CD14-positive monocyte (primary cell): ENCODE measurements around the gene HDAC4. TPM values are rescaled to one million over a fixed set of nuclear protein-coding genes. Genes with fewer than 3 reads are reported as not detected.

Experiments used
- DNase-seq, 3 donors: peaks; one replicate each; pipeline ENCODE4 v3.0.0-alpha.2; 2011 to 2022
- H2AFZ ChIP-seq: 2 replicates; pipeline ENCODE4 v1.6.0; 2012; ENCODE audit warnings: mild to moderate bottlenecking, low read depth, low read length, inconsistent platforms; ENCODE audit not compliant: insufficient read depth, poor library complexity, severe bottlenecking
- H3K27ac ChIP-seq, 2 donors: 1 replicate in 1 of 2; 2 replicates in 1 of 2; pipeline ENCODE4 v1.5.1; 2012 to 2013; ENCODE audit warnings: low read length in 2 of 2, control low read depth in 1 of 2, inconsistent platforms in 1 of 2, low read depth in 1 of 2, mild to moderate bottlenecking in 1 of 2
- H3K27me3 ChIP-seq, 2 donors: one replicate each; pipeline versions ENCODE4 v1.6.0 to v1.6.1; 2011 to 2013; ENCODE audit warnings: low read length in 2 of 2; ENCODE audit not compliant: control insufficient read depth in 2 of 2, insufficient read depth in 2 of 2
- H3K36me3 ChIP-seq, 2 donors: replicated peaks in 1 of 2; 1 replicate in 1 of 2; 2 replicates in 1 of 2; pipeline versions ENCODE4 v1.5.1 to v1.6.1; 2012 to 2013; ENCODE audit warnings: low read length in 2 of 2, control low read depth in 1 of 2, inconsistent platforms in 1 of 2, mild to moderate bottlenecking in 1 of 2; ENCODE audit not compliant: insufficient read depth in 2 of 2, control insufficient read depth in 1 of 2
- H3K4me1 ChIP-seq, 2 donors: 1 replicate in 1 of 2; 2 replicates in 1 of 2; pipeline versions ENCODE4 v1.5.1 to v1.6.1; 2012 to 2013; ENCODE audit warnings: low read length in 2 of 2, control low read depth in 1 of 2, inconsistent platforms in 1 of 2, mild to moderate bottlenecking in 1 of 2, moderate library complexity in 1 of 2; ENCODE audit not compliant: insufficient read depth in 2 of 2, control insufficient read depth in 1 of 2
- H3K4me2 ChIP-seq: replicated peaks from 2 replicates; pipeline ENCODE3; 2012; ENCODE audit warnings: low read length, moderate library complexity, mild to moderate bottlenecking; ENCODE audit not compliant: poor library complexity, severe bottlenecking; ENCODE audit errors: extremely low read depth
- H3K4me3 ChIP-seq, 3 experiments: fragments of 200-600 bp in 1 of 3; sonication (generic) in 1 of 3; replicated peaks in 1 of 3; 1 replicate in 2 of 3; 2 replicates in 1 of 3; pipeline ENCODE4 v1.5.1; 2011 to 2013; ENCODE audit warnings: low read length in 3 of 3, mild to moderate bottlenecking in 3 of 3, control low read depth in 2 of 3, low read depth in 2 of 3, inconsistent platforms in 1 of 3, moderate library complexity in 1 of 3
- H3K79me2 ChIP-seq: 2 replicates; pipeline ENCODE4 v1.6.0; 2012; ENCODE audit warnings: mild to moderate bottlenecking, control low read depth, inconsistent platforms, low read length, moderate library complexity; ENCODE audit not compliant: insufficient read depth
- H3K9ac ChIP-seq: 2 replicates; pipeline ENCODE4 v1.6.0; 2017; ENCODE audit warnings: low read length, mild to moderate bottlenecking; ENCODE audit not compliant: insufficient read depth, poor library complexity, severe bottlenecking
- H3K9me3 ChIP-seq, 2 donors: replicated peaks in 1 of 2; 1 replicate in 1 of 2; 2 replicates in 1 of 2; pipeline versions ENCODE4 v1.5.1 to v1.6.1; 2012 to 2013; ENCODE audit warnings: low read length in 2 of 2, control low read depth in 1 of 2; ENCODE audit not compliant: control insufficient read depth in 1 of 2, insufficient read depth in 1 of 2
- H4K20me1 ChIP-seq: 2 replicates; pipeline ENCODE4 v1.6.0; 2012; ENCODE audit warnings: mild to moderate bottlenecking, low read length, control low read depth, moderate library complexity; ENCODE audit not compliant: insufficient read depth
- H3K27ac Mint-ChIP-seq, 7 donors: one replicate each; pipeline ENCODE4 v1.8.0; 2020; ENCODE audit warnings: mild to moderate bottlenecking in 7 of 7, mixed read lengths in 7 of 7, moderate library complexity in 6 of 7, inconsistent platforms in 2 of 7
- H3K27me3 Mint-ChIP-seq, 3 donors: one replicate each; pipeline ENCODE4 v1.8.0; 2021 to 2022; ENCODE audit warnings: low read depth in 3 of 3, mild to moderate bottlenecking in 3 of 3, mixed read lengths in 3 of 3, moderate library complexity in 3 of 3, inconsistent platforms in 1 of 3
- H3K36me3 Mint-ChIP-seq, 2 donors: one replicate each; pipeline ENCODE4 v1.8.0; 2020; ENCODE audit warnings: mixed read lengths in 2 of 2, inconsistent platforms in 1 of 2, mild to moderate bottlenecking in 1 of 2
- H3K4me1 Mint-ChIP-seq: one replicate; pipeline ENCODE4 v1.8.0; 2020; ENCODE audit warnings: mild to moderate bottlenecking, mixed read lengths
- H3K4me3 Mint-ChIP-seq, 2 donors: one replicate each; pipeline ENCODE4 v1.8.0; 2020; ENCODE audit warnings: mild to moderate bottlenecking in 2 of 2, mixed read lengths in 2 of 2, moderate library complexity in 1 of 2
- H3K9me3 Mint-ChIP-seq, 7 donors: one replicate each; pipeline ENCODE4 v1.8.0; 2020 to 2022; ENCODE audit warnings: mixed read lengths in 7 of 7, mild to moderate bottlenecking in 6 of 7, moderate library complexity in 6 of 7, inconsistent platforms in 2 of 7
- WGBS: methylation state at CpG from one replicate; pipeline ENCODE4 v1.1.5; 2013; ENCODE audit warnings: missing lambda C conversion rate; ENCODE audit not compliant: insufficient coverage; 5-methylcytosine and 5-hydroxymethylcytosine counted together
- intact Hi-C, 2 donors: fragments of 100-400 bp; cut with micrococcal nuclease; formaldehyde crosslinking; loops; one replicate each; pipeline versions ENCODE4 v1.15.0 to v1.15.1; 2023
- polyA plus RNA-seq, 3 donors: library from polyadenylated mRNA; depleted of rRNA in 1 of 3; unstranded in 2 of 3; stranded (reverse) in 1 of 3; fragments of 300-500 nt in 2 of 3; fragments of >200 nt in 1 of 3; fragmentation: Illumina TruSeq in 2 of 3; gene quantifications; 1 replicate in 2 of 3; 2 replicates in 1 of 3; pipeline ENCODE4 v1.2.3, GENCODE V29; 2012 to 2021
- TF ChIP-seq, protein P1 (sequence below): fragments of 200-600 bp; IDR thresholded peaks from one replicate; pipeline ENCODE4 v1.8.0; 2022; ENCODE audit warnings: antibody characterized with exemption, mild to moderate bottlenecking

Gene HDAC4
- polyA plus RNA-seq, 3 donors, result 3.3 to 23.0 (median 4.5) TPM

GRCh38 chr2:239165206-239165831 is 235.5 kb downstream of the HDAC4 start:
- Histone ChIP-seq H3K4me2 (no peak overlapping the region), H3K79me2 (peaks cover 45% of the 10 kb centered on the region), H3K36me3 (peaks cover 87 to 100% of the 10 kb centered on the region in 2 donors), H3K9me3 (no peaks in the 10 kb centered on the region), H3K9ac (no peak overlapping the region), H3K27me3 (no peaks in the 10 kb centered on the region), H3K4me3 (no peak overlapping the region), H3K27ac (peak overlapping the region in 1 of 2 donors; percentile 57), H2AFZ (no peak overlapping the region), H4K20me1 (peaks cover 21% of the 10 kb centered on the region), H3K4me1 (no peaks in the 10 kb centered on the region)
- H3K4me1 Mint-ChIP-seq, result peaks cover 7% of the 10 kb centered on the region
- H3K27ac Mint-ChIP-seq, result peak overlapping the region in 3 of 7 donors; percentile 10 to 73 (median 69)
- intact Hi-C loops, result no loop called here
- H3K4me3 Mint-ChIP-seq, result no peak overlapping the region
- H3K36me3 Mint-ChIP-seq, result peaks cover 86 to 93% of the 10 kb centered on the region in 2 donors
- WGBS, result 98% methylated on average over 8 of the region's 19 CpGs
- peaks cover 0 to 2% (median 1%) of the 10 kb centered on the region in 3 donors for H3K27me3 Mint-ChIP-seq
- TF ChIP-seq, protein P1, sequence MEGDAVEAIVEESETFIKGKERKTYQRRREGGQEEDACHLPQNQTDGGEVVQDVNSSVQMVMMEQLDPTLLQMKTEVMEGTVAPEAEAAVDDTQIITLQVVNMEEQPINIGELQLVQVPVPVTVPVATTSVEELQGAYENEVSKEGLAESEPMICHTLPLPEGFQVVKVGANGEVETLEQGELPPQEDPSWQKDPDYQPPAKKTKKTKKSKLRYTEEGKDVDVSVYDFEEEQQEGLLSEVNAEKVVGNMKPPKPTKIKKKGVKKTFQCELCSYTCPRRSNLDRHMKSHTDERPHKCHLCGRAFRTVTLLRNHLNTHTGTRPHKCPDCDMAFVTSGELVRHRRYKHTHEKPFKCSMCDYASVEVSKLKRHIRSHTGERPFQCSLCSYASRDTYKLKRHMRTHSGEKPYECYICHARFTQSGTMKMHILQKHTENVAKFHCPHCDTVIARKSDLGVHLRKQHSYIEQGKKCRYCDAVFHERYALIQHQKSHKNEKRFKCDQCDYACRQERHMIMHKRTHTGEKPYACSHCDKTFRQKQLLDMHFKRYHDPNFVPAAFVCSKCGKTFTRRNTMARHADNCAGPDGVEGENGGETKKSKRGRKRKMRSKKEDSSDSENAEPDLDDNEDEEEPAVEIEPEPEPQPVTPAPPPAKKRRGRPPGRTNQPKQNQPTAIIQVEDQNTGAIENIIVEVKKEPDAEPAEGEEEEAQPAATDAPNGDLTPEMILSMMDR, result no peak
- peaks cover 0 to 4% (median 2%) of the 10 kb centered on the region in 7 donors for H3K9me3 Mint-ChIP-seq
- DNase-seq, result no peak

GRCh38 chr2:239164335-239164871 is 236.4 kb downstream of the HDAC4 start:
- no peak for DNase-seq
- H3K4me3 Mint-ChIP-seq, result no peak overlapping the region
- peaks cover 89 to 100% of the 10 kb centered on the region in 2 donors for H3K36me3 ChIP-seq

More at GRCh38 chr2:239164335-239164871, 236.4 kb downstream of the HDAC4 start:
- Histone ChIP-seq H3K27me3 (no peaks in the 10 kb centered on the region), H3K27ac (peak overlapping the region in 1 of 2 donors; percentile 57), H3K79me2 (peaks cover 45% of the 10 kb centered on the region), H3K9ac (no peak overlapping the region), H3K4me1 (no peaks in the 10 kb centered on the region), H3K4me3 (no peak overlapping the region), H2AFZ (no peak overlapping the region), H3K9me3 (no peaks in the 10 kb centered on the region), H4K20me1 (peaks cover 26% of the 10 kb centered on the region), H3K4me2 (no peak overlapping the region)
- Mint-ChIP-seq H3K4me1 (peaks cover 7% of the 10 kb centered on the region), H3K27me3 (peaks cover 0 to 2% (median 1%) of the 10 kb centered on the region in 3 donors), H3K36me3 (peaks cover 87 to 95% of the 10 kb centered on the region in 2 donors), H3K27ac (peak overlapping the region in 5 of 7 donors; percentile 19 to 82 (median 65)), H3K9me3 (peaks cover 0 to 4% (median 2%) of the 10 kb centered on the region in 7 donors)
- TF ChIP-seq, protein P1, result no peak
- WGBS, result 71% methylated on average over 10 of the region's 16 CpGs
- intact Hi-C loops, result no loop called here
